ENCODE measurements around the gene IRF3.

The IRF3 gene

DNA sequence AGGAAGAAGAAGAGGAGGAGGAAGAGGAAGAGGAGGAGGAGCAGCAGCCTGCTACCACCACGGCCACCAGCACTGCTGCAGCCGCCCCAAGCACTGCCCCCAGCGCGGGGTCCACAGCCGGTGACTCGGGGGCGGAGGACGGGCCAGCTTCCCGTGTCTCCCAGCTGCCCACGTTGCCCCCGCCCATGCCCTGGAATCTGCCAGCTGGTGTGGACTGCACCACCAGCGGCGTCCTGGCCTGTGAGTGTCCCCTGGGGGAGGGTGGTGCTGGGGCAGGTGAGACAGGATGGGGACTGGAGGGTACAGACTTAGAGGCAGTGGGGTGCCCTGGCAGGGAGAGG is 12.2 kb downstream of the IRF3 start:
- no peaks in the 10 kb centered on the region for H3K9me2 ChIP-seq (ENCODE audit: low read depth, low read length)
- no peak overlapping the region for H3K9ac ChIP-seq (ENCODE audit: low read length)
- H3K79me2 ChIP-seq (ENCODE audit: insufficient read depth, low read length), result no peaks in the 10 kb centered on the region
- H3F3A ChIP-seq (ENCODE audit: insufficient read depth, low read length), result no peaks in the 10 kb centered on the region
- H2AFZ ChIP-seq (ENCODE audit: low read length), result no peak overlapping the region
- peaks cover 81% of the 10 kb centered on the region for H3K36me3 ChIP-seq (ENCODE audit: insufficient read depth, low read length)
- H3K27me3 ChIP-seq (ENCODE audit: insufficient read depth, low read length), result no peaks in the 10 kb centered on the region
- H4K20me1 ChIP-seq (ENCODE audit: insufficient read depth, low read length), result no peaks in the 10 kb centered on the region
- no peaks in the 10 kb centered on the region for H3K9me3 ChIP-seq (ENCODE audit: low read length)
- no peaks in the 10 kb centered on the region for H3K4me1 ChIP-seq (ENCODE audit: insufficient read depth, low read length, severe bottlenecking)
- H3K4me3 ChIP-seq (ENCODE audit: low read depth, low read length, poor library complexity, severe bottlenecking), result no peak overlapping the region
- no peak overlapping the region for H3K27ac ChIP-seq (ENCODE audit: low read depth, low read length, poor library complexity, severe bottlenecking)
- no peak overlapping the region for H3K4me2 ChIP-seq (ENCODE audit: low read length)
- no peak for TF ChIP-seq EZH2 (IDR thresholded peaks at IDR 0.05; ENCODE audit: borderline replicate concordance, low read length)
- TF ChIP-seq, protein P1, sequence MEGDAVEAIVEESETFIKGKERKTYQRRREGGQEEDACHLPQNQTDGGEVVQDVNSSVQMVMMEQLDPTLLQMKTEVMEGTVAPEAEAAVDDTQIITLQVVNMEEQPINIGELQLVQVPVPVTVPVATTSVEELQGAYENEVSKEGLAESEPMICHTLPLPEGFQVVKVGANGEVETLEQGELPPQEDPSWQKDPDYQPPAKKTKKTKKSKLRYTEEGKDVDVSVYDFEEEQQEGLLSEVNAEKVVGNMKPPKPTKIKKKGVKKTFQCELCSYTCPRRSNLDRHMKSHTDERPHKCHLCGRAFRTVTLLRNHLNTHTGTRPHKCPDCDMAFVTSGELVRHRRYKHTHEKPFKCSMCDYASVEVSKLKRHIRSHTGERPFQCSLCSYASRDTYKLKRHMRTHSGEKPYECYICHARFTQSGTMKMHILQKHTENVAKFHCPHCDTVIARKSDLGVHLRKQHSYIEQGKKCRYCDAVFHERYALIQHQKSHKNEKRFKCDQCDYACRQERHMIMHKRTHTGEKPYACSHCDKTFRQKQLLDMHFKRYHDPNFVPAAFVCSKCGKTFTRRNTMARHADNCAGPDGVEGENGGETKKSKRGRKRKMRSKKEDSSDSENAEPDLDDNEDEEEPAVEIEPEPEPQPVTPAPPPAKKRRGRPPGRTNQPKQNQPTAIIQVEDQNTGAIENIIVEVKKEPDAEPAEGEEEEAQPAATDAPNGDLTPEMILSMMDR (IDR thresholded peaks at IDR 0.05; ENCODE audit: low read length), result no peak

DNA sequence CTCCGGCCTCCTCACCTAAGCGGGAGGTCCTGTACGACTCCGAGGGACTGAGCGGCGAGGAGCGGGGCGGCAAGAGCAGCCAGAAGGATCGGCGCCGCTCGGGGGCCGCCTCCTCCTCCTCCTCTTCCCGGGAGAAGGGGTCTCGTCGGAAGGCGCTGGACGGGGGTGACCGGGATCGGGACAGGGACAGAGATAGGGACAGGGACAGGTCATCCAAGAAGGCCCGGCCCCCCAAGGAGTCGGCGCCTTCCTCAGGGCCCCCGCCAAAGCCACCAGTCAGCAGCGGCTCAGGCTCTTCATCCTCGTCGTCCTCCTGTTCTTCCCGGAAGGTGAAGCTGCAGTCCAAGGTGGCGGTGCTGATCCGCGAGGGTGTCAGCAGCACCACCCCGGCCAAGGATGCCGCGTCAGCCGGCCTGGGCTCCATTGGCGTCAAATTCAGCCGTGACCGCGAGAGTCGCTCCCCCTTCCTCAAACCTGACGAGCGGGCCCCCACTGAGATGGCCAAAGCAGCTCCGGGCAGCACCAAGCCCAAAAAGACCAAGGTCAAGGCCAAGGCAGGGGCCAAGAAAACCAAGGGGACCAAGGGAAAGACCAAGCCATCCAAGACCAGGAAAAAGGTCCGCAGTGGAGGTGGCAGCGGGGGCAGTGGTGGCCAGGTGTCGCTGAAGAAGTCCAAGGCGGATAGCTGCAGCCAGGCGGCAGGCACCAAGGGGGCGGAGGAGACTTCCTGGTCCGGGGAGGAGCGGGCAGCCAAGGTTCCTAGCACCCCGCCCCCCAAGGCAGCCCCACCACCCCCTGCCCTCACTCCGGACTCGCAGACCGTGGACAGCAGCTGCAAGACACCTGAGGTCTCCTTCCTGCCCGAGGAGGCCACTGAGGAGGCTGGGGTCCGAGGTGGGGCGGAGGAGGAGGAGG is 12.8 kb downstream of the IRF3 start:
- no peaks in the 10 kb centered on the region for H3K9me2 ChIP-seq (ENCODE audit: low read depth, low read length)
- H4K20me1 ChIP-seq (ENCODE audit: insufficient read depth, low read length), result no peaks in the 10 kb centered on the region
- no peaks in the 10 kb centered on the region for H3K27me3 ChIP-seq (ENCODE audit: insufficient read depth, low read length)
- no peak for TF ChIP-seq EZH2 (IDR thresholded peaks at IDR 0.05; ENCODE audit: borderline replicate concordance, low read length)
- TF ChIP-seq, protein P1 (IDR thresholded peaks at IDR 0.05; ENCODE audit: low read length), result no peak
- no peaks in the 10 kb centered on the region for H3K79me2 ChIP-seq (ENCODE audit: insufficient read depth, low read length)
- no peaks in the 10 kb centered on the region for H3K9me3 ChIP-seq (ENCODE audit: low read length)
- H3K4me2 ChIP-seq (ENCODE audit: low read length), result no peak overlapping the region
- no peaks in the 10 kb centered on the region for H3F3A ChIP-seq (ENCODE audit: insufficient read depth, low read length)
- no peak overlapping the region for H3K9ac ChIP-seq (ENCODE audit: low read length)
- H2AFZ ChIP-seq (ENCODE audit: low read length), result no peak overlapping the region
- H3K4me1 ChIP-seq (ENCODE audit: insufficient read depth, low read length, severe bottlenecking), result no peaks in the 10 kb centered on the region
- H3K4me3 ChIP-seq (ENCODE audit: low read depth, low read length, poor library complexity, severe bottlenecking), result no peak overlapping the region
- peaks cover 74% of the 10 kb centered on the region for H3K36me3 ChIP-seq (ENCODE audit: insufficient read depth, low read length)
- no peak overlapping the region for H3K27ac ChIP-seq (ENCODE audit: low read depth, low read length, poor library complexity, severe bottlenecking)

DNA sequence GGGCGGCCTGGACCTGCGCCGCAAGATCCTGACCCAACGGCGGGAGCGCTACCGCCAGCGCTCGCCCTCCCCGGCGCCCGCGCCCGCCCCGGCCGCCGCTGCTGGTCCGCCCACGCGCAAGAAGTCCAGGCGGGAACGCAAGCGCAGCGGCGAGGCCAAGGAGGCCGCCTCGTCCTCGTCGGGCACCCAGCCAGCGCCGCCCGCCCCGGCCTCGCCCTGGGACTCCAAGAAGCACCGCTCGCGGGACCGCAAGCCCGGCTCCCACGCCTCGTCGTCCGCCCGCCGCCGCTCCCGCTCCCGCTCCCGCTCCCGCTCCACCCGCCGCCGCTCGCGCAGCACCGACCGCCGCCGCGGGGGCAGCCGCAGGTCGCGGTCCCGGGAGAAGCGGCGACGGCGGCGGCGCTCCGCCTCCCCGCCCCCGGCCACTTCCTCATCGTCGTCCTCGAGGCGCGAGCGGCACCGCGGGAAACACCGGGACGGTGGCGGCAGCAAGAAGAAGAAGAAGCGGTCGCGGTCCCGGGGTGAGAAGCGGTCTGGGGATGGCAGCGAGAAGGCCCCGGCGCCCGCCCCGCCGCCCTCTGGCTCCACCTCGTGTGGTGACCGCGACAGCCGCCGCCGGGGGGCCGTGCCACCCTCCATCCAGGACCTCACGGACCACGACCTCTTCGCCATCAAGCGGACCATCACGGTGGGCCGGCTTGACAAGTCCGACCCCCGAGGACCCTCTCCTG is 13.7 kb downstream of the IRF3 start:
- no peaks in the 10 kb centered on the region for H3K79me2 ChIP-seq (ENCODE audit: insufficient read depth, low read length)
- H3K9me3 ChIP-seq (ENCODE audit: low read length), result no peaks in the 10 kb centered on the region
- no peak overlapping the region for H3K4me2 ChIP-seq (ENCODE audit: low read length)
- H3F3A ChIP-seq (ENCODE audit: insufficient read depth, low read length), result no peaks in the 10 kb centered on the region
- H3K4me1 ChIP-seq (ENCODE audit: insufficient read depth, low read length, severe bottlenecking), result no peaks in the 10 kb centered on the region
- TF ChIP-seq EZH2 (IDR thresholded peaks at IDR 0.05; ENCODE audit: borderline replicate concordance, low read length), result no peak
- TF ChIP-seq, protein P1 (IDR thresholded peaks at IDR 0.05; ENCODE audit: low read length), result no peak
- H3K9ac ChIP-seq (ENCODE audit: low read length), result no peak overlapping the region
- no peaks in the 10 kb centered on the region for H3K9me2 ChIP-seq (ENCODE audit: low read depth, low read length)
- H3K36me3 ChIP-seq (ENCODE audit: insufficient read depth, low read length), result peaks cover 73% of the 10 kb centered on the region
- H3K27me3 ChIP-seq (ENCODE audit: insufficient read depth, low read length), result no peaks in the 10 kb centered on the region
- H4K20me1 ChIP-seq (ENCODE audit: insufficient read depth, low read length), result no peaks in the 10 kb centered on the region
- H2AFZ ChIP-seq (ENCODE audit: low read length), result no peak overlapping the region
- H3K4me3 ChIP-seq (ENCODE audit: low read depth, low read length, poor library complexity, severe bottlenecking), result no peak overlapping the region
- no peak overlapping the region for H3K27ac ChIP-seq (ENCODE audit: low read depth, low read length, poor library complexity, severe bottlenecking)

Measured in OCI-LY1 (cell line).